Measurements from ENCODE around the gene NAT16.
"Not testable (repeated sequence)": the region's sequence is repeated elsewhere in the genome, so short reads cannot be mapped to it uniquely, and the experiment has no call there.

Gene NAT16

DNA sequence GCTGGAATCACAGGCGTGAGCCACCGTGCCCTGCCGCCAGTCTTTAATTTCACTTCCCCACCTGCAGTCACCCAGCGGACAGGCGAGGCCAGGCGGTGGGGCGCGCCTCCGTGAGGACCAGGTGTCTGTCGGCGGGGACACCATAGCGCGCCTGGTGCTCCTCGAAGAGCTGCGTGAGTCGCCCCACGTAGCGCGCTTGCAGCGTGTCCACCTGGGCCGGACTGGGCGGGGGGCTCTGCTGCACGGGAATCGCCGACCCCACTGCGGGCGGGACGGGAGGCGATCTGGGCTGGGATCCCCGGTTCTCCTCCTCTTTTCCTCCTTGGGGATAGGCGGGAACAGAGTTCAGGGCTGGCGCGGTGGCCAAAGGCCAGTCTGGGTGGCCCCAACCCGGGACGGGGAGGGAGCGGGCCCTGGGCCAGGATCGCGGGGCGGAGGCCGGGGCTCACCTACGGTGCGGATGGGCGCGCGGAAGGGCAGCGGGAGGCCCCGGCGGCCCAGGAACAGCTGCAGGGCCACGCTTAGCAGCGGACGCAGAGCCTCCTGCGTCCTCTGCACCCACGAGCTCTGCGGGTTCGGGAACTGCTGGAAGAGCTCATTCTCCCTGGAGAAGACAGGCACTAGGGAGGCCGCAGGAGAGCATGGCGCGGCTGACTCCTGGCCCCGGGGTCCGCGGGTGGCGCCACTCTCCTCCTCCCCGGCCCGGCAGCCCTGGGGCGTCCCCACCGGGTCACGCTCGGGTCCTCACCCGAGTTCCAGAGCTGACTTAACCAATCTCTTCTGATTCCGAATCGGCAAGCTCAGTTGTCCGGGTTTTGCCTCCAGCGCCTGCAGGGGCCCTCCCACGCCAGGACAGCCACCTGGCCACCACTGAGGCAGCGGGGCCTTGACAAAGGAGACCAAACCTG lies 21.9 kb upstream of the NAT16 start:
- no peak for DNase-seq

DNA sequence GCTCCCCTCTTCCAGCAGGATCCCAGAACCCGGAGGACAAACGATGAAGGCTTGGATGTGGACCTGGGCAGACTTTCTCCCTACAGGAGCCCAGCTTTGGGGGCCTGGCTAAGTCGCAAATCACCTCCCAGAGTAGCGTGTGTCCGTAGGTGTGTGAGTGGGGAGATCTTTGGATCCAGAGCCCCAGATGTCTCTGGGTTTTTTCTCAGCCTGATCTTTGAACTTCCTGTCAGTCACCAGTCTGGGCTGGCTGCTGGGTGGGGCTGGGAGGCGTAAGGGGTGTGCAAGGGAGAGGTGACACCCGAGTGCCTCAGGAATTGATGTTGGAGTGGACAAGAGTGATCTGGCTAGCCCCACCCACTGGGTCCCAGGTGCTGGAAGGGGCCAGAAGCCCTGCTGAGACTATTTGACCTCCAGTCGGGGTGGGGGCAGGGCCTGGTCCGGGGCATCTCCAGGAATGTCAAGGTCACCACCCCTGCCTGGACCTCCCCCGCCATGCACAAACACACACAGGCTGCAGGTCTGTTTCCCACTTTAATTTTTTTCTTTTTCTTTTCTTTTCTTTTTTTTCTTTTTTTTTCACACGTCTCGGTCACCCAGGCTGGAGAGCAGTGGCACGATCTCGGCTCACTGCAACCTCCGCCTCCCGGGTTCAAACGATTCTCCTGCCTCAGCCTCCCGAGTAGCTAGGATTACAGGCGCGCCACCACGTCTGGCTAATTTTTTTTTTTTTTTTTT lies 20.9 kb upstream of the NAT16 start, which contains the start of gene MOGAT3:
Gene MOGAT3, minus strand, starts transcription at position 175 of the 738 bp plus-strand sequence. CDS start 182 bp downstream, outside the sequence.
- DNase-seq: no peak

DNA sequence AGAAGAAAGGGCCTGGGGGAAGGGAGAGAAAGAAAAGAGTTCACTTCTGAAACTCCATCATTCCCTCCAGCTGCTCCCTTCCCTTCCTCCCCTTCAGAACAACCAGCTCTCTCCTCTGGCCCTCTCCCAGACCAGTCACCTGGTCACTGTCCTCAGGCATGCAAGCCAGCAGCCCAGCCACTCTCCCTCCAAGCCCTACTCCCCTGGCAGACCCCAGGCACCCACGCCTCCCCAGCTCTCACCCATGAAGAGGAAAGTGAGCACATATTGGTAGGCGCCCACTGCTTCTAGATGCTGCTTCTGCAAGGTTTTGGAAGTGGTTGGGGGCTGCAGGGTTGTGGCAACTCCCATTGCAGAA lies 20.4 kb upstream of the NAT16 start:
- no peak for DNase-seq

DNA sequence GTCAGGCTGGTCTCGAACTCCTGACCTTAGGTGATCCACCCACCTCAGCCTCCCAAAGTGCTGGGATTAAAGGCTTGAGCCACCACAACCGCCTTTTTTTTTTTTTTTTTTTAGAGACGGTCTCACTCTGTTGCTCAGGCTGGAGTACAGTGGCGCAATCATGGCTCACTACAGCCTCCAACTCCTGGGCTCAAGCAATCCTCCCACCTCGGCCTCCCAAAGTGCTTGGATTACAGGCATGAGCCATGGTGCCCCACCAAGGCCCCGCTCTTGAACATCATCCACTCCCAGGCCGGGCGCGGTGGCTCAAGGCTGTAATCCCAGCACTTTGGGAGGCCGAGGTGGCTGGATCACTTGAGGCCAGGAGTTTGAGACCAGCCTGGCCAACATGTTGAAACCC lies 19.4 kb upstream of the NAT16 start:
- DNase-seq: not testable (repeated sequence)

DNA sequence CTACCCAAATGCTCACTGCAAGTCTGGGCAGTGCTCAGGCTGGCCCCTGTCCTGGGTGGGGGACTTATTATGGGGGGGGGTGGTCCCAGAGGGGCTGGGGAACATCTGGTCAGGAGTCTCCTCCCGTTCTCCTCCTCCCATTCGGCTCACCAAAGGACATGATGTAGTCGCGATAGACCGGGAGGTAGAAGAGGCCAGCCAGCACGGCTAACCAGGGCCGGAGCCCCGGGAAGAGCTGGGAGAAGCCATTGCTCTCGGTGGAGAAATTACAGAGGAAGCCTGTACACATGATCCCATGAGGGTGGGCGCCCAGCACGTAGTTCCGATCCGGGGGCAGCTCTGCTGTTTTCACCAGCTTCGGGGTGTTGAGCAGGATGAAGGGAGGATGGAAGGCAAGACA lies 18.4 kb upstream of the NAT16 start:
- DNase-seq: no peak

DNA sequence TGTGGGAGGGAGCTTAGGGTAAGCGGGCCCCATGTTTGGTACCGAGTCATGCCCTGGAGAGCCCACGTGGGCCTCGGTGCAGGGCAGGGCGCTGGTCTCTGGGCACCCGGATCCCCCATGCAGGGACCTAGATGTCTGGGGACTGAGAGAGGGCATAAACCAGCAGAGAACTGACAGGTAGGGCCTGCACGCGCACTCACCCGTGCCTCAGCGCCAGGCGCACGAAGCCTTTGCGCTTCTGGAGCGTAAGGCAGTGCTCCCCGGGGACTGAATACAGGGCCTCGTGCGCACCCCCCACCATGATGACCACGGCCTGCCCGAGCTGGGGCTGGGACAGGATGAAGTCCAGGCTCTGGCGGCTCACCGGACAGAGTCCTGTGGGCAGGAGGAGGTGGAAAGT lies 17.9 kb upstream of the NAT16 start:
- no peak for DNase-seq

DNA sequence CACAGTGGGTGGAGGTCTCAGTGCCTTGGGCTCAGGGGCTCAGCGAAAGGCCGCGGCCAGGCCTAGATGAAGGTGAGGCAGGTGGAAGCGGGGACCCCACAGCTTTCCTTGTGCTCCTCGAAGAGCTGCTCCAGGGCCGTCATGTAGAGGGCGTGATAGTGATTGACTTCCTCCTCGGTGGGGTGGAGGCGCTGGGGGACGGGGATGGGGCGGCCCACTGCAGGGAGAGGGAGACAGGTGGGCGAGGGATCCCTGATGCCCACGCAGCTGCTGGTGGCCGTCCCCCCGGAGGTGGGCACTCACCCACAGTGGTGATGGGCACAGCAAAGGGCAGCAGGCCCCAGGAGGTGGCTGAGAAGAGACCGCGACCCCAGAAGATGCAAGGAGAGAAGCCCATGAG lies 15.8 kb upstream of the NAT16 start:
- no peak for DNase-seq

DNA sequence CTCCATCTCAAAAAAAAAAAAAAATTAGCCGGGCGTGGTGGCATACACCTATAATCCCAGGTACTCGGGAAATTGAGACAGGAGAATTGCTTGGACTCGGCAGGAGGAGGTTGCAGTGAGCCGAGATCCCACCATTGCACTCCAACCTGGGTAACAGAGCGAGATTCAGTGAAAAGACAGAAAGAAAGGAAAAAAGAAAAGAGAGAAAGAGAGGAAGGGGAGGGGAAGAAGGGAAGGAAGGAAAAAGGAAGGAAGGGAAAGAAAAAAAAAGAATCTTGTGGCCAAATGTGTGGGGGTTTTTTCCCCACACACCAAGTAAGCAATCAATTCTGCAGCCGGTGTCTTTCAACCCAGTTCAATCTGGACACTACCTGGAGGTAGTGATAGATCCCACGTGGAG lies 9.0 kb upstream of the NAT16 start:
- no peak for DNase-seq

DNA sequence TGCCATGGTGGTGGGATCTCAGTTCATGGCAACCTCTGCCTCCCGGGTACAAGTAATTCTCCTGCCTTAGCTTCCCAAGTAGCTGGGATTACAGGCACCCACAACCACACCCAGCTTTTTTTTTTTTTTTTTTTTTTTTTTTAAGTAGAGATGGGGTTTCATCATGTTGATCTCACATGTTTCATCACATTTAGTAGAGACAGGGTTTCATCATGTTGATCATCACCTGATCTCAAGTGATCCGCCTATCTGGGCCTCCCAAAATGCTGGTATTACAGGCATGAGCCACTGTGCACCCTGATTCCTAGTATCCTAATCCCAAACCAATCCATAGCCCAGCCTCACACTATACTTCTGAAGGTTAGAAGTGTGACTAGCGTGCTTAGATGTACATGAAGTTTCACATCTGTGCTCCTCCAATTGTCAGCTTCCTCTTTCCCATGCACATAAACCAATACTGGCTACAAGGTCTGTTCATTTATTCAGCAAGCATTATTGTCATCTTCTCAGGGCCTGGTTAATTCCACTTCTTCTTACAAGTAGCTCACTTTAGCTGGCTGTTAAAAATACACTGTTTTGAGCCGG lies 6.8 kb upstream of the NAT16 start:
- no peak for DNase-seq

DNA sequence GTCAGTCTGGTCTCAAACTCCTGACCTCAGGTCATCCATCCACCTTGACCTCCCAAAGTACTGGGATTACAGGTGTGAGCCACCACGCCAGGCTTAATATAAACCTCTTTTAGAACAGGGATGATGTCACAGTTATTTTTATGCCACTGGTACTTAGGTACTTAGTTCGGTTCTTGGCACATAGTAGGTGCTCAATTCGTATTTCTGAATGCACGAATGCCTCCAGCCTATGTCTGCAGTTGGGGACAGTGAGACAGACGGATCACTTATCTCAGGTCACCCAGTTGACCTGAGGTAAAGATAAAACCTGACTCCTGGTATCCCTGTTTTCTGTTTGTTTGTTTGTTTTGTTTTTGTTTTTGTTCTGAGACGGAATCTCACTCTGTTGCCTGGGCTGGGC lies 6.1 kb upstream of the NAT16 start:
- DNase-seq: no peak

DNA sequence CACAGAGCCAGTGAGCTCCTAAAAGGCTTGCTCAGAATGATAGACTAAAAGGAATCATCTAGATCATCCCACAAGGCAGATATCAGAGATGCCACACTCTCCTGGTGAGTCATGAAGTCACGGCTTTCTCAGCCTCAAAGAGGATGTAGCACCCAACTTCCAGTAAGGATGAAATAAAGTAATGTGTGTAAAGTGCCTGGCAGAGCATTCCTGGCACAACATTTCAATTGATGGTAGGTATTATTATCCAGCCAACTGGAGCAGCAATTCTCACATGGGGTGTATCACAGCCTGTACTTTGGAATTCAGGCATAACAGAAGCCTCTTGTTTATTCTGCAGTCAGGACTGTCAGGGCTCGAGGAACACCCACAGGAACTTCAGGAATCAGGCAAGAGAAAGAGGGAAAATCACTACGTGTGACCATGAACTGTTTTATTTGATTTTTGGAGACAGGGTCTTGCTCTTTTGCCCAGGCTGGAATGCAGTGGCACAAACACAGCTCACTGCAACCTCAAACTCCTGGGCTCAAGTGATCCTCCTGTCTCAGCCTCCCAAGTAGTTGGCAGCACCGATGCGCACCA lies 5.3 kb upstream of the NAT16 start:
- DNase-seq: no peak

DNA sequence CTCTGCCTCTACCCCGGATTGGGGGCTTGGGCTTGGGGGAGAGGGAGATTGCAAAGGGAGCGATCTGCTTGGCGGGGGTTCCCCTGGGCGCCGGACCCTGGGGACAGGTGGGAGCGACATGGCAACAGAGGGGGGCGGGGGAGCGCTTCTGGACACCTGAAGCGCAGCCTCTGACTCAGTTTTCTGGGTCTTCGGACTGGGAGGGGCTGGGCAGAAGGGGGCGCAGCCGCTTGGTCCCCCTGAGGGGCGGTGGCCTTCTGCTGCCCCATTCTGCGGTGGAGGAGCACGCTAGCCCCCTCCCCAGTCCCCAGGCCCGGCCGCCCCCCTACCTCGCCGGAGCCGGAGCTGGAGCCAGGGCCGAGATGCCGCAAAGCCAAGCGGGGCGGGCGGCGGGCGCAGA lies 380 bp downstream of the NAT16 start:
- no peak for DNase-seq

DNA sequence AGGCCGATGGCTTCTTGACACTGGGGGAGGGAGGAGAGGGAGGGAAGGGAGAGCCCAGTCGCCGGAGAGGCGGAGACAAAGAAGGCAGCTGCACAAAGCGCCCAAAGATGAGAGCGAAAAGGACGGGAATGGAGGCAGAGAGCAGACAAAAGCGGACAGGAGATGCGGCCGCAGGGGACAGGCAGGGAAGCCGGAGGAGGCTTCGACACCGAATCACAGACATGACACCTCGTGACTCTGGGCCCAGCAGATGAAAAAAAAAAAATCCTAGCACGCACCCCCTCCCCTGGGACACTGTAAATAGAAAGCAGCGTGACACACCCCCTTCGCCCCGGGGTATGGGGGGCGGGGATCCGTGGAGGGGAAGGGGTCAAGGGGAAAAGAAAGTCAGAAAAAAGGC lies 976 bp downstream of the NAT16 start:
- DNase-seq: no peak

DNA sequence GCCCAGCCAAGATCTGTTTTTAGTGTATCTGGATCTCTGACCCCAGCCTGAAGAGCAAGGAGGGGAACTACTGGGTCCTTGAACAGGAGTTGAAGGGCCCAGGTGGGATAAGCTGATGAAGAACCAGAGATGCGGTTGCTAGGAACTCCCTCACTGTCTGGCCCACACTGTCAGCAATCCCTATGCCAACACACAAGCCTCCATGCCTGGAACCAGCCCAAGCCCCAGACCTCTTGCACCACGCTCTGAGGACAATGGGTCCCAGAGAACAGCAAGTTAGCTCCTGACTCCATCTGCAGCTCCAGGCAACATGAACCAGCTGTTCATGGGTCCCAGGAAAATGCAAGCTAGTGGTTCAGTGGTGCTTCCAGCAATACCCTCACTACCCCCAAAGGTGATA lies 2.4 kb downstream of the NAT16 start:
- no peak for DNase-seq

DNA sequence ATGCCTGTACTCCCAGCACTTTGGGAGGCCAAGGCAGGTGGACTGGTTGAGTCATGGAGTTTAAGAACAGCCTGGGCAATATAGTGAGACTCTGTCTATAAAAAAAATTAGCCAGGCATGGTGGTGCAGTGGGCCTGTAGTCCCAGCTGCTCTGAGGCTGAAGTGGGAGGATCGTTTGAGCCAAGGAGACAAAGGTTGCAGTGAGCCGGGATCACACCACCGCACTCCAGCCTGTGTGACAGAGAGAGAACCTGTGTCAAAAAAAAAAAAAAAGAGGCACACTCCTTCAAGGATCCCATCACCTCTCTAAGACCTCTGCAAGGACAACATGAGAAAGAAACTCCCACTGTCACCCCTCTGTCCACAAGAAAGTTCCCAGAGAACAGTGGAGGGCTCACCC lies 4.4 kb downstream of the NAT16 start:
- no peak for DNase-seq

DNA sequence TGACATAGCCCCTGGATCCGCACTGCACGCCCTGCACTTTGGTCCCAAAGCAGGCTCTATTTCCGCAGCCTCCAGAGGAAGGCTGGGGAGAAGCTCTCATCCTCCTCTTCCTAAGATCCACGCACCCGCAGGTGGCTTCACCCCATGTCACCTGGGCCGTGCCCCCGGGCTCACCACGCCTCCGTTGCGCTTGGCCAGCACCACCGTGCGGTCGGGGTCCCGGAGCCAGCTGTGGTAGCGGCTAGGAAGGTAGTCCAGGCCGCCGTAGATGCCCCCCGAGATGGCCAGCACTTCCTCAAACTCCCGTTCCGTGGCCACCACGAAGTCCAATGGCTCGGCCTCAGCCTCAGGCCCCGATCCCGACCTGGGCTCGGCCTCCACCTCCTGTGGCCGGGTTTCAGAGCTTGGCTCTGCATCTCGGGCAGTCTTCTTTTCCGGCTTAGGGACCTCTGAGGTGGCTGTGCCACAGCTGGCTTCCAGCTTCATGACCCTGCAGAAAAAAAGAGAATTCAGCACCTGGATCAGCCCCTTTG lies 5.7 kb downstream of the NAT16 start:
- no peak for DNase-seq

DNA sequence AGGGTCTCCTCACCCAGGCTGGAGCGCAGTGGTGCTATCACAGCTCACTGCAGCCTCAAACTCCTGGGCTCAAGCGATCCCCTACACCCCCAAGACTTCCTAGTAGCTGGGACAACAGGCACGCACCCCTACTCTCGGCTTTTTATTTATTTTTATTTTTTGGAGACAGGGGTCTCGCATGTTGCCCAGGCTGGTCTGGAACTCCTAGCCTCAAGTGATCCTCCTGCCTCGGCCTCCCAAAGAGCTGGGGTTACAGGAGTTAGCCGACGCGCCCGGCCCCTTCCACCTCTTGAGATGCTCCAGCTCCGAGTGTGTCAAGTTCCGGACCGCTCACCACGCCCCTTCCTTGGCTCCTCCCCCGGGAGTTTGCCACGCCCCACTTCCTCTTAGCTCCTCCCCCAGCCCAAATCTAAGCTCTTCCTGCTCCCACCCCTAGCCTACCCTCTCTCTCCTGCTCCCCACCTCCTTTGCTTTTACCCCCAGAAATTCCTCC lies 6.3 kb downstream of the NAT16 start:
- no peak for DNase-seq

DNA sequence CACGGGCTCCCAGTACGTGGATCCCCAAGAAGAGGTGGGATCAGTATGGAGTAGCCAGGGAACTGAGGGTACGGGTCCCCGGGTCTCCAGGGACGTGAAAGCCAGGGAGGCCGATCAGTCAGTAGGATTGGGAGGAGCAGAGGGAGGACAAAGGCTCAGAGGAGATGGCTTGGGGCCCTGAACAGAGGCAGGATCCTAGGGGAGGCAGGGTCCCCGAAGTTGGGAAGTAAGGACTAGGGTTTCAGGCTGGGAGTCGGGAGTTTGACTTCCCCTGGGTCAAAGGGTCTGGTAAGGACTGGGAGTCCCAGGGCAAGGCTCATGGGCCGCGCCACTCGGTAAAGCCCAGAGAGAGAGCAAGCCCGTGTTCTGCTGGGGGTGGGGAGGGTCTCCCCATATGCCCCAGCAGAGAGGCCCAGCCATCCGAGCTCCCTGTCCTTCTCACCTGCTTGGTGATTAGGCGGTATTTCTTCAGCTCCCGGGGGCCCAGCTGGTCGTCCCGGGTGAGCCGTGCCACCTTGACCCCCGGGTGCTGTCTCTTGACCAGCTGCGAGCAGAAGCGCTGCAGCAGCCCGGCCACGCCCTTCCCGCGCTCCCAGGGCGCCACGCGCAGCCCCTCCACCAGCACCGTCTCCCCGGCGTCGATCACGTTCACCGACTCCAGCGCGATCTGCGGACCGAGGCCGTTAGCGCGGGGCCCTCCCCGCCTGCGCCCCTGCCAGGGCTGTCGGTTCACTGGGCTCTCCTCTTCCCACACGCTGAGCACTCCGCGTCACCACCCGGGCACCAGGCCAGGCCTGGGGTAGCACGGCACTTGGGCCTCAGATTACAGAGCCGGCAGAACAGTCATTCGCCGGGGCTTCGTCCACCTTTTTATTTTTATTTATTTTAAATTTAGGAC lies 7.0 kb downstream of the NAT16 start:
- DNase-seq: no peak

DNA sequence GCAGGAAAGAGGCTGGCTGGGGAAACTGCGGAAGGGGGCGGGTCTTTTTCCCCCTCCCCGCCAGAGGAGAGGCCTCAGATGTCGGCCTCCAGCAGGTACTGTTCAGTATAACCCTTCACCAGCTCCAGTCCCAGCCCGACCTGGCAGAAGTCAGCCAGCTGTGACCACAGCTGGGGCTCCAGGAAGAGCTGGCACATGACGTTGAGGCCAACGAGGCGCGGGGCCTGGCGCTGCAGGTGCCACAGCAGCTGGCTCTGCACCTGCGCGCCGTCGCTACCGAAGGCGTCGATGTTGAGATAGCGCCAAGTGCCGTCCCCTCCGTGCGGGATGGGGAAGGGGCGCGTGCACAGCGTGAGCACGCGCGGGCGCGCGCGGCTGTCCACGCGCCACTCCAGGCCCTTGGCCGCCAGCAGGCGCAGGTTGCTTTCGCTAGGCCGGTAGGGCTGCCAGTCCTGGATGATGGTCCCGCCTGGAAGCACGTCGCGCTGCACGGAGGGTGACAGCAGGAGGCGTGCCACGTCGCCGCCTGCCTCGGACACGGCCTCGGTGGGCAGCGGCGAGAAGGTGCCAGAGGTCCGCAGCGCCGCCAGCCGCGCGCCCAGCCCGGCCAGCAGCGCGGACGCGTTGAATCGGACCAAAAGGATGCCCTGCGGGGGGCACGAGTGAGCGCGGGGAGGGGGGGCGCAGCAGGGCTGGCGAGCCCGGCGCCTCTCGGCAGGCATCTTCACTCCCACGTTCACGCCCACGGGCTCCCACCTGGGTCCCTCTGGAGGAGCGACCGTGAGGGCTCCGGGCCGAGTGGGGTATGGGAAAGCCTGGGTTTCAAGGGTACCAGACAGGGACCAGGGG lies 7.9 kb downstream of the NAT16 start:
- no peak for DNase-seq

DNA sequence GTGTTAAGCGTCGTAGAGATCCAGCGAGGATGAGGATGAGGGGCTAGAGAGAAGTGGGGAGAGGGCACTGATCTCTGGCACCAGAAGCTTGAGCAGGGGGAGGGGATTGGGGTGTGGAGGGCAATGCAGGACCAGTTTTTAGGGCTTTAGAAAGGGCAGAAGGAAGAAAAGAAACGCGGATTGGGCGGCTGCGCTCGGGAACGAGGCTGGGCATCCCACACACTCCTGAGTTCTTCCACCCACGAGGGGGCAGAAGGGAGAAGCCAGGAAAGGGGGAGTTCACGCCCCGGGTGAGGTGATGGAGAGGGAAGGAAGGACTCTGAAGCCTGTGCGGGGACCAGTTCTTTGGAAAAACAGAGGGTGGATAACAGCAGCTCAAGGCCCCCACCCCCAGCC lies 8.7 kb downstream of the NAT16 start:
- no peak for DNase-seq

All from hippocampal formation (tissue), 2 donors.